PC-3 (cell line): Measurements from ENCODE around the gene MCRIP2.
A peak's percentile ranks its signal among the peaks of the same experiment; 100 is the strongest.

Experiments used
- EZH2 ChIP-seq: fragments of 300-600 bp; sonication (generic); IDR thresholded peaks from one replicate; pipeline ENCODE4 v1.6.1; 2017; ENCODE audit warnings: antibody characterized with exemption, mild to moderate bottlenecking, low read length; ENCODE audit not compliant: unreplicated experiment
- EZH2phosphoT487 ChIP-seq: fragments of 300-600 bp; sonication (generic); IDR thresholded peaks from 2 replicates; pipeline ENCODE4 v1.6.1; 2018; ENCODE audit warnings: mild to moderate bottlenecking, antibody characterized with exemption, low read length, borderline replicate concordance
- TF ChIP-seq, protein P1 (sequence below): fragments of 300-600 bp; sonication (generic); conservative IDR thresholded peaks from 2 replicates; pipeline ENCODE4 v1.5.1; 2017; ENCODE audit warnings: antibody characterized with exemption, low read depth, mild to moderate bottlenecking, low read length

DNA sequence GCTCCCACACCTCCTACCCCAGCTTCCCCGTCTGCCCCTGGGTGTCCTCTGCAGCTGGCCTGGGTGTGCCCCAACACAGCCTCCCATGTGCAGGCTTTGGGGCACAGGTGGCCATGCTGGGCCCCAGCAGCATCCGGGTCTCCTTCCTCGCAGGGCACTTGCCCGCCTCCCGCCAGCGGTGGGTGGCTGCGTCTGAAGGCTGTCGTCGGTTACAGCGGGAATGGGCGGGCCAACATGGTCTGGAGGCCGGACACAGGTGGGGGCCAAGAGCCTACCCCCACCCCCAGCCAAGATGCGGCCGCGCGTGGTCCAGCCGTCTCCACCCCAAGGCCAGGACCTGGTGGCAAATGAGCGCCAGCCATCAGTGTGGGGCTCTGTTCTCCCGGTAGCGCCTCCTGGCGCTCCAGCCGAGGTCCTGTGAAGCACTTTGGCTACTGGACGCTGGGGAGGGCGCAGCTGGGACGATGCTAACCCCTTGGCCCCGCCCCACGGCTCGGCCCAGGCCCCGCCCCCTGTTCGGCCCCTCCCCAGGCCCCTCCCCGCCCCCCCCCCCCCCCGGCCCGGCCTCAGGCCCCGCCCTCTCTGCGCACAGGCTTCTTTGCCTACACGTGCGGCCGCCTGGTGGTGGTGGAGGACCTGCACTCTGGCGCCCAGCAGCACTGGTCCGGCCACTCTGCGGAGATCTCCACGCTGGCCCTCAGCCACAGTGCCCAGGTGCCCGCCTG, 19.0 kb downstream of the MCRIP2 start:
- TF ChIP-seq, protein P1, sequence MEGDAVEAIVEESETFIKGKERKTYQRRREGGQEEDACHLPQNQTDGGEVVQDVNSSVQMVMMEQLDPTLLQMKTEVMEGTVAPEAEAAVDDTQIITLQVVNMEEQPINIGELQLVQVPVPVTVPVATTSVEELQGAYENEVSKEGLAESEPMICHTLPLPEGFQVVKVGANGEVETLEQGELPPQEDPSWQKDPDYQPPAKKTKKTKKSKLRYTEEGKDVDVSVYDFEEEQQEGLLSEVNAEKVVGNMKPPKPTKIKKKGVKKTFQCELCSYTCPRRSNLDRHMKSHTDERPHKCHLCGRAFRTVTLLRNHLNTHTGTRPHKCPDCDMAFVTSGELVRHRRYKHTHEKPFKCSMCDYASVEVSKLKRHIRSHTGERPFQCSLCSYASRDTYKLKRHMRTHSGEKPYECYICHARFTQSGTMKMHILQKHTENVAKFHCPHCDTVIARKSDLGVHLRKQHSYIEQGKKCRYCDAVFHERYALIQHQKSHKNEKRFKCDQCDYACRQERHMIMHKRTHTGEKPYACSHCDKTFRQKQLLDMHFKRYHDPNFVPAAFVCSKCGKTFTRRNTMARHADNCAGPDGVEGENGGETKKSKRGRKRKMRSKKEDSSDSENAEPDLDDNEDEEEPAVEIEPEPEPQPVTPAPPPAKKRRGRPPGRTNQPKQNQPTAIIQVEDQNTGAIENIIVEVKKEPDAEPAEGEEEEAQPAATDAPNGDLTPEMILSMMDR = peak; percentile 36
- TF ChIP-seq EZH2 = no peak
- TF ChIP-seq EZH2phosphoT487 = no peak
